Measurements from ENCODE around the gene MEDAG.

The MEDAG gene

DNA sequence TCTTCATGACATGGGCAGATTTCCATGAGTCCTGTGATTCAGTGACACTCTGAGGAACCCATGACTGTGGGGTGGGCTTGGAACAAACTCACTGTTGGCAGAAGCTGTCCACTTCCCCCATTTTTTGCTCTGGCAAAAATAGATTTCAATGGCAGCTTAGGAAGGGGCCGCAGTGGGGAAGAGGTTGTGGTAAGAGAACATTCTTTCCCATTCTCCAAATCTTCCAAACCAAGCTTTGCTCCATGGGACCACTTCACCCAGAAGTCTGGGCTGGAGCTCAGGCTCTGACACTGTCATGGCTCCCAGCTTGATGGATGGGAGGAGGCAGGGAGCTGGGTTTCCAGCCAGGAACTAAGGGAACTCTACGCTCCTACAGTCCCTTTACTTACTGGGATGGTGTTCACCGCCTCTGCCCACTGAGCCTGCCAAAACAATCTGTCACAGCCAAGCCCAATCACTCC lies 24.9 kb upstream of the MEDAG start:
- in situ Hi-C loops (cut with MboI; ENCODE audit: low sequenced_read_pairs), result no loop called here
- no peak for DNase-seq (ENCODE audit: low spot score in 2 of 2)
- Histone ChIP-seq H3K36me3 (replicated peaks) (no peaks in the 10 kb centered on the region), H3K4me1 (peaks cover 14% of the 10 kb centered on the region), H3K27me3 (ENCODE audit: low read depth) (no peaks in the 10 kb centered on the region), H3K4me3 (no peak overlapping the region), H3K9me3 (0 out of 2 replicates have a peak, but pooled peaks cover 2% of the 10 kb centered on the region)

DNA sequence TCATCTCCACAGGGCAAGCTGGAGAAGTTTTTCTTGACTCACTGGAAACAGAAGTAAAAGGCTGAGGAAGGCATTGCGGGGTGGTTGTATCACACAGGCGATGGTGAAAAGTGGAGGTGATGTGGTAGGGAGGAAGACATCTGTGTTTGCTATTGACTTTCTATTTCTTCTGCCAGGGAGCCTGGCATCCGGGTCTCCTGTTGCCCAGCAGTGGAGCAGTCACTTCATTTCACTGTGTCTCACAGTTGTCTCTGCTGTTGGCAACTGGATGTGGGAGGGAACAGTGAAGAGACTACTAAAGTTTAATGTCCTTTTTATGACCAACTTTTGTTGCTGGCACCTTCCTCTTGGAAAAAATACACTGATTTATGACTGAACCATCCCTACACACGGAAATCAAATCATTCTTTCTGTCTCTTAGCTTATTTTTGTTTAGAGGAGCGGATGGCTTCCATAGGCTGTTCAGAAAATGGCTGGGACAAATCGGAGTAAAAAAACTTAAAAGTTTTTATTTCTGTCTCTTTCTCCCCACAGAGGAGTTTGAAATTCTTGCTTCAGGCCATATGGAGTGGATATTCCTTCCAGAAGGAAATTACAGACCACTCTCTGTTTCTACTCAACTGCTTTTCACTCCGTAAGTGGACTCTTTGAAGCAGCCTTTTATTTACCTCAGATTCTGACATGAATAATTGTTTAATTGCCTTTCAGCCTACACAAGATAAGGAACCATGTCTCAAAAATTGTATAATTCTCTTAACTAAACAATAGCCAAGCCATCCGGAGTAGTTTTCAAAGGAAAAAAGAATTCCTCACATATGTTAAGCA lies 23.8 kb upstream of the MEDAG start:
- Histone ChIP-seq H3K36me3 (replicated peaks) (no peaks in the 10 kb centered on the region), H3K9me3 (0 out of 2 replicates have a peak, but pooled peaks cover 2% of the 10 kb centered on the region), H3K4me1 (peaks cover 11% of the 10 kb centered on the region), H3K4me3 (no peak overlapping the region), H3K27me3 (ENCODE audit: low read depth) (no peaks in the 10 kb centered on the region)
- in situ Hi-C loops (cut with MboI; ENCODE audit: low sequenced_read_pairs), result no loop called here
- peak in 1 of 2 experiments; percentile 34 for DNase-seq (ENCODE audit: low spot score in 2 of 2)

DNA sequence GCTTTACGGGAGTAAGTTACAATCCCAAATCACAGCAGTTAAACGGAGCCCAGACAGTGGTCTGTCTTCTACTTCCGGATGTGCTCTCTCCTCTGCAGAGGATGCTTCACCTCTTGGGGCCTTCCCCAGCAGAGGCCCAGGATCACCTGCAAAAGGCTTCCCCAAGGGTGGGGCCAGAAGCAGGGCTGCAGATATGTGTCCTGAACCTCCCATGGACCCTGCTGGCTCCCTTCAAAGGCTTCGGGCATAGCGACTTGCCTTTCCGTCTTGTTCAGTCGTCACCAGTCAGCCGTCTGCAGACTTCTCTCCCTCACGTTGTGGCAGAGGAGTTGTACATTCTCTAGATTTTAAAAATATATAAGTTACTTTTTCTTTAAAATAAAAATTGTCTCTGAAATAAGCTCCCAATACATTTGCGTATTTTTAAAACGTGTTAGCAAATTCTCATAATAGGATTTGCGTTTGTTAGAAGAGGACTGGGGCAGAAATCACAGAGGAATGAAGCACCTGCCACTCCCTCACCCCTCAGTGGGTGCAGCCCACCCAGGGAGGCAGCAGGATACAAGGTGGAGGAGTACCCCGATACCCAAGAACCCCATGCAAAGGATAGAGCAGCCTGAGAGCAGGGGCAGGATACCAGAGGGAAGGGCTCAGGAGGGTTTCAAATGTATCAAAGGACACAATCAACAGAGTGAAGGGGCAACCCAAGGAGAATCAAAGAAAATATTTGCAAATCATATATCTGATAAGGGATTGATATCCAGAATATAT lies 22.9 kb upstream of the MEDAG start:
- in situ Hi-C loops (cut with MboI; ENCODE audit: low sequenced_read_pairs), result no loop called here
- H3K27me3 ChIP-seq (ENCODE audit: low read depth), result no peaks in the 10 kb centered on the region
- peak in 1 of 2 experiments; percentile 14 for DNase-seq (ENCODE audit: low spot score in 2 of 2)
- H3K4me3 ChIP-seq, result no peak overlapping the region
- 0 out of 2 replicates have a peak, but pooled peaks cover 2% of the 10 kb centered on the region for H3K9me3 ChIP-seq
- H3K36me3 ChIP-seq (replicated peaks), result no peaks in the 10 kb centered on the region
- H3K4me1 ChIP-seq, result peaks cover 10% of the 10 kb centered on the region

DNA sequence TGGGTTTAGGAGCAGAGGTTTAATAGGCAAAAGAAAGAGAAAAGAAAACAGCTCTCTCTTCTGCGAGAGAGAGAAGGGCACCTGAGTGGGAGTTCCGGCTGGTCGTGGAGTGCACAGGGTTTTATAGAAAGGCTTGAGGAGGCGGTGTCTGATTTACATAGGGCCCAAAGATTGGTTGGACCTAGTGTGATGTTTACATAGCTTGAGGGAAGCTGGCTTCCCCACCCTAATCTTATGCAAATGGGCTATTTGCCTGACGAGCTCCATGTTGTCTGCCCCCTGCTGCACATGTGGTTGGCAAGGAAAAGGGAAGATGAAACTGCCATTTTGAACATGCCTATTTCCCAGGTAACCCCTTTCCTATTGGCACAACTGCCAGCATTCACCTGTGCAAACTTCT lies 21.5 kb upstream of the MEDAG start:
- Histone ChIP-seq H3K9me3 (0 out of 2 replicates have a peak, but pooled peaks cover 2% of the 10 kb centered on the region), H3K27me3 (ENCODE audit: low read depth) (no peaks in the 10 kb centered on the region), H3K4me3 (no peak overlapping the region), H3K36me3 (replicated peaks) (no peaks in the 10 kb centered on the region), H3K4me1 (peaks cover 10% of the 10 kb centered on the region)
- in situ Hi-C loops (cut with MboI; ENCODE audit: low sequenced_read_pairs), result no loop called here
- peak in 1 of 2 experiments; percentile 14 for DNase-seq (ENCODE audit: low spot score in 2 of 2)

DNA sequence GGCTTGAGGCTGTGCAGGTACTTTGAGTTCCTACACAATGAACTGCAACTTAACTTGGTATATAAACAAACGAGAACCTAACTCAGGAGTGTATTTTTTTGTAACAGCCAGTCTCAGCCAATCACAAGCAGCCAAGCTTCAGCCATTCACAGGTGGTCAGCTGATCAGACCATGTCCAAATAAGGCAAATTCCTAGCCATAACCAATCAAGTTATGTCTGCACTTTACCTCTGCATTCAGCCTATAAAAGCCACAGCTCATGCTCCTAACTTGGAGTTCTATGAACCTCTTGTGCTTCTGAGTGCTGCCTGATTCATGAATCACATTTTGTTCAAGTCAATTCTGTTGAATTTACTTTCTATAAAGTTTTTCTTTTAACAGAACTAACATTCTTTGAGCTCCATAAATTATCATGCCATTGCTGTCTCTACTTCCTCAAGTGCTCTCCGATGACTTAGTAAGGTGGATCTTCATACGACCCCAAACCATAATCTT lies 16.8 kb upstream of the MEDAG start:
- DNase-seq (ENCODE audit: low spot score in 2 of 2), result no peak
- Histone ChIP-seq H3K36me3 (replicated peaks) (no peaks in the 10 kb centered on the region), H3K27me3 (ENCODE audit: low read depth) (no peaks in the 10 kb centered on the region), H3K4me3 (no peak overlapping the region), H3K4me1 (no peaks in the 10 kb centered on the region), H3K9me3 (0 out of 2 replicates have a peak, but pooled peaks cover 2% of the 10 kb centered on the region)
- in situ Hi-C loops (cut with MboI; ENCODE audit: low sequenced_read_pairs), result no loop called here

DNA sequence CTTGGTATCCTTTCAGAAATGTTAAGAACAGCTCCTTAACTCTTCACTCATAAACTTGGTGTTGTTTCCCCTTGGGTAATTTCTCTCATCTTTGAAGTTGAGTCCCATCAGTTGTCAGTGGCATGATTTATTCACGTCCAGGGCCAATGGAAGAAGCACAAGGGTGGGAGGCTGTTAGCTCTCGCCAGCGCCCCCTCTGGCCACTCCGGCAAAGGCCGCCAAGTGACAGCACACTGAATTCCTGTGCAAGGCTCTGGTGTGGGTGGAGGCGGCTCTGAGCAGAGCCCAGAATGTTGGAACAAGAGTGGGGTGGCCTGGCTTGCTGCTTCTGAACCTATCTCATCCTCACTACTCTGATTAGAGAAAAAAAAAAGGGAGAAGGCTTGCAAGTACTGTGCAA lies 13.1 kb upstream of the MEDAG start:
- Histone ChIP-seq H3K27me3 (ENCODE audit: low read depth) (no peaks in the 10 kb centered on the region), H3K4me1 (no peaks in the 10 kb centered on the region), H3K36me3 (replicated peaks) (no peaks in the 10 kb centered on the region), H3K9me3 (no peaks in the 10 kb centered on the region), H3K4me3 (no peak overlapping the region)
- in situ Hi-C loops (cut with MboI; ENCODE audit: low sequenced_read_pairs), result no loop called here
- DNase-seq (ENCODE audit: low spot score in 2 of 2), result peak; percentile 18 to 75

DNA sequence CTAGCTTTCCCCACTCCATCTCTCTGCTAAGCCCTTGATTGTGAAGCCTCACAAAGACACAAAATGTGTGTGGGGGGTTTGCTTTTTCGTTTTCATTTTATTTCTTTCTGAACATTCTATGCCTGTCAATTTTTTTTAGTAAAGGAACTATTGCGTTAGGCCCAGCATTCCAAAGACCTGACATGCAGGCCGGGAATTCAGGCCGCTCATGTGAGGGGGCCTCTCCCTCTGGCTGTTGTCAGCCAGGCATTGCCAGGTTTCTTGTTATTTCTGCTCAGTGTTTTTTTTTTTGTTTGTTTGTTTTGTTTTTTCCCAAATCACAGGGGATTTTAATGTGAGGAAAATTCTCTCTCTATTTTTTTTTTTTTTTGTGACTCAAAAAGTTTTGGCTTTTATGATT lies 10.3 kb upstream of the MEDAG start:
- in situ Hi-C loops (cut with MboI; ENCODE audit: low sequenced_read_pairs), result no loop called here
- H3K9me3 ChIP-seq, result no peaks in the 10 kb centered on the region
- DNase-seq (ENCODE audit: low spot score in 2 of 2), result no peak
- H3K4me3 ChIP-seq, result no peak overlapping the region
- no peaks in the 10 kb centered on the region for H3K36me3 ChIP-seq (replicated peaks)
- H3K27me3 ChIP-seq (ENCODE audit: low read depth), result peaks cover 6% of the 10 kb centered on the region
- no peaks in the 10 kb centered on the region for H3K4me1 ChIP-seq

DNA sequence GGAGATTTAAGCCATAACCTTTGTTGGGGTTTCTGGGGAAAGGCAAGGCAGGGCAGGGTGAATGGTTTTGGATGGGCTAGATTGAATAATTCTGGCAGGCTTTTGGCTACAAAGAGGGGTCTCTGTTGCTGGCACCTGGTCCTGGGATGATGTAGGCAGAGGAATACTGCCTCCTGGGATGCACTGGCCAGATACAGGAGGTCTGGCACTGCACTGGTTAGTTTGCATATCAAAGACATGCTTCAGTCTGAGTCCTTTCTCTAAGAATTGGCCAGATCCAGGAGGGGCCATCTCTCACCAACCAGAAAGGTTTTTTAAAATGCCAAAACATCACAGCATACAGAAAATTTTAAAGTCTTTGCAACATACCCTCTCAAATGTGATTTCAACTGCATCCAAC lies 8.0 kb upstream of the MEDAG start:
- H3K27me3 ChIP-seq (ENCODE audit: low read depth), result peaks cover 15% of the 10 kb centered on the region
- in situ Hi-C loops (cut with MboI; ENCODE audit: low sequenced_read_pairs), result no loop called here
- no peak for DNase-seq (ENCODE audit: low spot score in 2 of 2)
- no peak overlapping the region for H3K4me3 ChIP-seq
- H3K9me3 ChIP-seq, result no peaks in the 10 kb centered on the region
- no peaks in the 10 kb centered on the region for H3K36me3 ChIP-seq (replicated peaks)
- no peaks in the 10 kb centered on the region for H3K4me1 ChIP-seq

DNA sequence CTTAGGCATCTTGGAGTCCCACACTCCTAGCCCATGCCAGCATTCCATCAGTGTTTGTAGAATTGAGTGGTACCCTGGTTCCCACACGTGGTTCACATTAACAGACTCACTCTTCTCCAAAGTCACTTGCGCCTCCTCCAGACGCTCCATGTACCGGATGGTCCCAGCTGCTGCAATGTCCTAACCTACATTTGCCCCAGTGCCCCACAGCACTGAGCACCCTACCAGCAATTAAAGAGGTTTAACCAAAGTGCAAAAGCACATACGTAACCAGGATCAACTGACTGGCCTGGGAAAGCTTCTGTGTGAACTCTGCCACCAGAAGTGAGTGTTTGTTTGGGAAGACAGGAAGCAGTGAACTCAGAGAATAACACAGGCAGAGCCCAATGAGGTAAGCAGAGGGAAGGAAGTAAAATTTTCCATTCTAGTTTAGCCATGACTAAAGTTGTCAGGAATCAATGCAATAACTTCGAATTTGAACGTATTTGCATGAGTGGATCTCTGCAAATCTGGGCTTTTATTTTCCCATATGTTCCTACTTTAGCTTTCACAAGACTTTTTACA lies 7.3 kb upstream of the MEDAG start:
- in situ Hi-C loops (cut with MboI; ENCODE audit: low sequenced_read_pairs), result no loop called here
- H3K4me1 ChIP-seq, result no peaks in the 10 kb centered on the region
- no peaks in the 10 kb centered on the region for H3K9me3 ChIP-seq
- H3K36me3 ChIP-seq (replicated peaks), result no peaks in the 10 kb centered on the region
- DNase-seq (ENCODE audit: low spot score in 2 of 2), result no peak
- H3K27me3 ChIP-seq (ENCODE audit: low read depth), result peaks cover 15% of the 10 kb centered on the region
- H3K4me3 ChIP-seq, result no peak overlapping the region

DNA sequence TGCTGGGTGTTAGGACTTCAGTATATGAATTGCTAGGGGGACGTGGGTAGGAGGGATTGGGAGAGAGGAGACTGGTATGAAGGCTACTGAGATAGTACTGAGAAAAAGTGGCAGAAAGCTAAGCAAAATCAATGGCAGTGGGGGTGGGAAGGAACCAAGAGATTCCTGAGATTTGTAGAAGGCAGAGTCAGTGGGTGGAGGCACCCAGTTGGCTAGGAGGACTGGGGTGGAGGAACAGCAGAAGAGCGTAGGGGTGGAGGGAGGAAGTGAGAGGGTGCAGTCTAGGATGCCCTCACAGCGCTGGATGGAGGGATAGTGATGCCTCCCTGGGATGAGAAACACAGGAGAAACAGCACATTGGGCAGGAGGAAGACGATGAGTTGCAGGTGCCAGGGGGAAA lies 5.6 kb upstream of the MEDAG start:
- Histone ChIP-seq H3K27me3 (ENCODE audit: low read depth) (peaks cover 15% of the 10 kb centered on the region), H3K4me3 (no peak overlapping the region), H3K4me1 (no peaks in the 10 kb centered on the region), H3K9me3 (no peaks in the 10 kb centered on the region), H3K36me3 (replicated peaks) (no peaks in the 10 kb centered on the region)
- DNase-seq (ENCODE audit: low spot score in 2 of 2), result no peak
- in situ Hi-C loops (cut with MboI; ENCODE audit: low sequenced_read_pairs), result no loop called here

DNA sequence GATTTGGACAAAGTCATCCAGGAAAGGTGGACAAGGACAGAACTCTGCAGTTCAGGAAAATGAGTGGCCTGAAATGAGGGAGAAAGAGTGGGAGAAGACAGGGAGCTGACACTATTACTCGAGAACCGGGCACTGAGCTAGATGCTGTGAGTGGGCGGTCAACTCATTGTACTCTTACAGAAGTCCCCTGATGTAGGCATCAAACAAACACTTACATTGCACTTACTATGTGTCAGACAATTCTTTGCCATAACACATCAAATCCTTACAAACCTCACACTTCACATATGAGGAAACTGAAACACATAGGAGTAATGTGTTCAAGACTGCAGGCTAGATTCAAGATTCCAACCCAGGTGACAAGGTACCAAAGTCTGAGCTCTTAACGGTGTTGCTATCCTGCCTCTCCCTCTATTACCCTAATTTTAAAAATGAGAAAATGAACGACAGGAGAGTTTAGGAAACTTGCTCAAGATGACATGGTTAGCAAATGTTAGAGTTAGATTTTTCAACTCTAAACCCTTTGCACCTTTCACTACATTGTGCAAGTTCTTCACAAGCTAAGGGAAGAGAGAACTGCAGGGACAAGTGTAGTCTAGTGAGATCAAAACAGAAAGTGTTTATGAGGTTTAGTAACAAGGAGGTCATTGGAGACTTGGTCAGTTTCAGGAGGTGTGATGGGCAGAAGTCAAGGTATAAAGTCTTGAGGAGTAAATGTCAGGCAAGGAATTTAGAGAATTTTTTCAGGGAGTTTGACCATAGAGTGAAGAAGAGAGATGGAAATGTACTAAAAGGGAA lies 4.9 kb upstream of the MEDAG start:
- DNase-seq (ENCODE audit: low spot score in 2 of 2), result no peak
- Histone ChIP-seq H3K4me1 (no peaks in the 10 kb centered on the region), H3K9me3 (no peaks in the 10 kb centered on the region)

DNA sequence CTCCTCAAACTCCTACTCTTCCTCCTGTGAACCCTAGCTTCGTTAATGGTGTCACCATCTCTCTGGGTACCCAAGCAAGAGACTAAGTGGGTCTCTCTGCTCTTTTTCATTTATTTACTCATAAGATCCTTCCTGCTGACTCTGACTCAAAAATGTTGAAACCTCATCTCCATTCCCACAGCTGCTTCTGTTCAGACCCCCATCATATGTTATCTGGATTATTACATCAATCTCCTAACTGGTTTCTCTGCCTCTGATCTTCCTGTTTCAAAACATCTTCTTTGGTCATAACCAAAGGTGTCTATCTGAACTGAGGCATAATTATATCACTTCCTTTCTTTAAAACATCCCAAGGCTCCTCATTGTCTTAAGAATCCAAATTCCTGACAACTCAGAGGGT lies 2.0 kb upstream of the MEDAG start:
- Histone ChIP-seq H3K4me1 (no peaks in the 10 kb centered on the region), H3K9me3 (no peaks in the 10 kb centered on the region), H3K27me3 (ENCODE audit: low read depth) (peaks cover 15% of the 10 kb centered on the region), H3K36me3 (replicated peaks) (no peaks in the 10 kb centered on the region), H3K4me3 (no peak overlapping the region)
- no peak for DNase-seq (ENCODE audit: low spot score in 2 of 2)
- in situ Hi-C loops (cut with MboI; ENCODE audit: low sequenced_read_pairs), result no loop called here

More for the DNA sequence above, 4.9 kb upstream of the MEDAG start:
- no peaks in the 10 kb centered on the region for H3K36me3 ChIP-seq (replicated peaks)
- in situ Hi-C loops (cut with MboI; ENCODE audit: low sequenced_read_pairs), result no loop called here
- H3K4me3 ChIP-seq, result no peak overlapping the region
- H3K27me3 ChIP-seq (ENCODE audit: low read depth), result peaks cover 15% of the 10 kb centered on the region

DNA sequence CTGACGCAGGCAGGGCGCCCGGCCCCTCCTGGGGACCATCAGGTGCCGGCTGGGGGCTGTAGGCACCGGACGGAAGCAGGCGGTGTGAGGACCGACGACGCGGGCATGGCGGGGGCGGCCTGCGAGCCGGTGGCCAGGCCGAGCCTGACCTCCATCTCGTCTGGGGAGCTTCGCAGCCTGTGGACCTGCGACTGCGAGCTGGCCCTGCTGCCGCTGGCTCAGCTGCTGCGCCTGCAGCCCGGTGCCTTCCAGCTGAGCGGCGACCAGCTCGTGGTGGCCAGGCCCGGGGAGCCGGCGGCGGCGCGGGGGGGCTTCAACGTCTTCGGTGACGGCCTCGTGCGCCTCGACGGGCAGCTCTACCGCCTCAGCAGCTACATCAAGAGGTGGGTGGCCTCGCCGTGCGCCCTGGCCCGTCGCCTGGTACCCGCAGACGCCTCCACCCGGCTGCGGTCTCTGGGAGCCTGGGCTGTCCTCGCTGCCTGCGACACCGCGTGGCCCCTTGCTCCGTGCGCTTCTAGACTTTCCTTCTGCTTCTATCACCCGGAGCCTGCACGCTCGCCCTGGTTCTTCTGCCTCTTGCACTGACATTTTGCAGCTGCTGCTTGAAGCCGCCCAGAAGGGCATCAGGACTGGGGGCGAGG lies 460 bp downstream of the MEDAG start:
- H3K4me1 ChIP-seq, result no peaks in the 10 kb centered on the region
- no peak overlapping the region for H3K4me3 ChIP-seq
- peaks cover 4% of the 10 kb centered on the region; the same call in 1 of the 2 replicates for H3K27me3 ChIP-seq (ENCODE audit: low read depth)
- no peaks in the 10 kb centered on the region for H3K36me3 ChIP-seq (replicated peaks)
- in situ Hi-C loops (cut with MboI; ENCODE audit: low sequenced_read_pairs), result no loop called here
- H3K9me3 ChIP-seq, result no peaks in the 10 kb centered on the region
- DNase-seq (ENCODE audit: low spot score in 2 of 2), result no peak
